GM18907 (cell line): ENCODE measurements around the gene TGIF2LY.
"Not testable (repeated sequence)": the region's sequence is repeated elsewhere in the genome, so short reads cannot be mapped to it uniquely, and the experiment has no call there.

ENCODE experiments used
- ATAC-seq: cut with Tn5 transposase; IDR thresholded peaks from one replicate; pipeline ENCODE4 v1.9.1; 2021; ENCODE audit warnings: mild to moderate bottlenecking, moderate library complexity; ENCODE audit not compliant: unreplicated experiment

TGIF2LY gene

GRCh38 chrY:3578767-3579166, at the start of gene TGIF2LY:
TSS of gene TGIF2LY (plus strand) at chrY:3579067. CDS start at chrY:3579245, 178 bp downstream.
- ATAC-seq: not testable (repeated sequence)
